ENCODE data around the gene ULK2. TPM values are rescaled to one million over a fixed set of nuclear protein-coding genes. Genes with fewer than 3 reads are reported as not detected.

ULK2 gene
- total RNA-seq, 1 experiment from 2014 or later, result 5.1 TPM

GRCh38 chr17:19755392-19755791 is 112.3 kb downstream of the ULK2 start:
- TF ChIP-seq SOX15 (CRISPR knock-in tag; IDR thresholded peaks at IDR 0.05), result no peak
- TF ChIP-seq ERG (CRISPR knock-in tag; IDR thresholded peaks at IDR 0.05), result no peak
- no peak for TF ChIP-seq TEAD1 (CRISPR knock-in tag; IDR thresholded peaks at IDR 0.05)
- H3K4me3 Mint-ChIP-seq, result no peak overlapping the region
- no peak for DNase-seq (ENCODE audit: low spot score)
- peaks cover 5% of the 10 kb centered on the region for H3K4me1 Mint-ChIP-seq
- ChIA-PET CTCF (interaction anchor here (0.8 to 1.4 kb wide), 4 partner anchors 11 to 358 kb away, joined by 3 to 4 read pairs (median 3); no protein-coding TSS in a partner anchor), POLR2A (no interaction called here)
- H3K27me3 Mint-ChIP-seq (ENCODE audit: low read depth), result no peaks in the 10 kb centered on the region; the same call in 1 of the 2 replicates
- no peaks in the 10 kb centered on the region for H3K36me3 Mint-ChIP-seq
- no peak overlapping the region for H3K27ac Mint-ChIP-seq
- ATAC-seq, result no peak
- H3K9me3 Mint-ChIP-seq, result no peaks in the 10 kb centered on the region

GRCh38 chr17:19753661-19754463 is 113.9 kb downstream of the ULK2 start:
- ATAC-seq, result peak; percentile 65
- Mint-ChIP-seq H3K27ac (no peak overlapping the region), H3K9me3 (no peaks in the 10 kb centered on the region), H3K4me1 (peaks cover 6% of the 10 kb centered on the region), H3K27me3 (ENCODE audit: low read depth) (peaks cover 2% of the 10 kb centered on the region; the same call in 1 of the 2 replicates), H3K4me3 (no peak overlapping the region), H3K36me3 (no peaks in the 10 kb centered on the region)
- TF ChIP-seq CTCF (IDR thresholded peaks at IDR 0.05) (no peak), ZBTB21 (CRISPR knock-in tag; IDR thresholded peaks at IDR 0.05; ENCODE audit: borderline replicate concordance) (no peak), ELF4 (CRISPR knock-in tag; IDR thresholded peaks at IDR 0.05; ENCODE audit: low read depth) (no peak), ZNF396 (CRISPR knock-in tag; IDR thresholded peaks at IDR 0.05; ENCODE audit: borderline replicate concordance) (no peak), OVOL2 (CRISPR knock-in tag; IDR thresholded peaks at IDR 0.05; ENCODE audit: borderline replicate concordance) (no peak), SP1 (CRISPR knock-in tag; conservative IDR thresholded peaks at IDR 0.05) (no peak), PRRX2 (CRISPR knock-in tag; IDR thresholded peaks at IDR 0.05) (no peak), ZNF138 (CRISPR knock-in tag; conservative IDR thresholded peaks at IDR 0.05) (no peak), EMX1 (CRISPR knock-in tag; IDR thresholded peaks at IDR 0.05) (no peak), GTF2I (CRISPR knock-in tag; conservative IDR thresholded peaks at IDR 0.05) (no peak), FOXK1 (CRISPR knock-in tag; IDR thresholded peaks at IDR 0.05) (no peak), USF2 (CRISPR knock-in tag; IDR thresholded peaks at IDR 0.05) (no peak), MAX (CRISPR knock-in tag; IDR thresholded peaks at IDR 0.05) (no peak), ZNF423 (CRISPR knock-in tag; IDR thresholded peaks at IDR 0.05) (no peak), PREB (CRISPR knock-in tag; IDR thresholded peaks at IDR 0.05; ENCODE audit: borderline replicate concordance) (no peak), ZNF281 (CRISPR knock-in tag; IDR thresholded peaks at IDR 0.05) (no peak), CREM (CRISPR knock-in tag; IDR thresholded peaks at IDR 0.05) (no peak)
- CTCF ChIA-PET, result interaction anchor here (0.6 to 2.6 kb wide), 10 partner anchors 9 to 396 kb away, joined by 3 to 23 read pairs (median 6); partner anchors contain the start of gene B9D1
- POLR2A ChIA-PET, result no interaction called here
- DNase-seq (ENCODE audit: low spot score), result no peak
